Measurements from ENCODE around the gene LMF1.

DNA sequence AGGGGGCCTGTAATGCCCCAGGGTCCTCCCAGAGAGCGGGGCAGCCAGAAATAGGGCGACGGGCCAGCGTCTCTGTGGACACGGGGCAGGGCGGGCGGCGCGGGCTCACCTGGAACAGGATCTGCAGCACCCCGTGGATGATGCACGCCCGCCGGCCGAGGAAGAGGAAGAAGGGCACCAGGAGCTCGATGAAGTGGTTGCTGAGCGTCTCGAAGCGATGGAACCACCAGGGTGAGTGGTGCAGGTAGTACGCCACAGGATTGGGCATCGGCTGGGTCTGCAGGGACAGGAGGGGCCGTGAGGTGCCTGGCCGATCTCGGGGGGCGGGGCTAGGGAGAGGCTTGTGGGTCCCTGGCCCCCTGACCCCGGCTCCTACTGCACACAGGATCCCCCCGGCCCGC, 91.3 kb downstream of the LMF1 start:
- TF ChIP-seq, protein P1, sequence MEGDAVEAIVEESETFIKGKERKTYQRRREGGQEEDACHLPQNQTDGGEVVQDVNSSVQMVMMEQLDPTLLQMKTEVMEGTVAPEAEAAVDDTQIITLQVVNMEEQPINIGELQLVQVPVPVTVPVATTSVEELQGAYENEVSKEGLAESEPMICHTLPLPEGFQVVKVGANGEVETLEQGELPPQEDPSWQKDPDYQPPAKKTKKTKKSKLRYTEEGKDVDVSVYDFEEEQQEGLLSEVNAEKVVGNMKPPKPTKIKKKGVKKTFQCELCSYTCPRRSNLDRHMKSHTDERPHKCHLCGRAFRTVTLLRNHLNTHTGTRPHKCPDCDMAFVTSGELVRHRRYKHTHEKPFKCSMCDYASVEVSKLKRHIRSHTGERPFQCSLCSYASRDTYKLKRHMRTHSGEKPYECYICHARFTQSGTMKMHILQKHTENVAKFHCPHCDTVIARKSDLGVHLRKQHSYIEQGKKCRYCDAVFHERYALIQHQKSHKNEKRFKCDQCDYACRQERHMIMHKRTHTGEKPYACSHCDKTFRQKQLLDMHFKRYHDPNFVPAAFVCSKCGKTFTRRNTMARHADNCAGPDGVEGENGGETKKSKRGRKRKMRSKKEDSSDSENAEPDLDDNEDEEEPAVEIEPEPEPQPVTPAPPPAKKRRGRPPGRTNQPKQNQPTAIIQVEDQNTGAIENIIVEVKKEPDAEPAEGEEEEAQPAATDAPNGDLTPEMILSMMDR (IDR thresholded peaks at IDR 0.05) = no peak
- TF ChIP-seq POLR2A (IDR thresholded peaks at IDR 0.05) = no peak
